HEK293 (cell line): ENCODE data around the gene STAT3.

Source experiments
- GLIS1 ChIP-seq: fragments of 450-650 bp; formaldehyde crosslinking; IDR thresholded peaks from 2 replicates; pipeline ENCODE4 v1.5.1; 2016; ENCODE audit warnings: missing biosample characterization, missing genetic modification characterization
- HOXC10 ChIP-seq: sonication (generic); formaldehyde crosslinking; IDR thresholded peaks from 2 replicates; pipeline ENCODE4 v1.8.1; 2023; ENCODE audit warnings: mild to moderate bottlenecking, missing genetic modification reagents
- HOXD13 ChIP-seq: sonication (generic); formaldehyde crosslinking; IDR thresholded peaks from 2 replicates; pipeline ENCODE4 v1.8.0; 2022; ENCODE audit warnings: missing genetic modification reagents, borderline replicate concordance
- KLF1 ChIP-seq: fragments of 450-650 bp; formaldehyde crosslinking; IDR thresholded peaks from 2 replicates; pipeline ENCODE4 v1.5.1; 2016; ENCODE audit warnings: missing biosample characterization, missing genetic modification characterization
- OSR2 ChIP-seq: fragments of 450-650 bp; formaldehyde crosslinking; IDR thresholded peaks from 2 replicates; pipeline ENCODE4 v1.5.1; 2016; ENCODE audit warnings: missing biosample characterization, missing genetic modification characterization
- ZEB2 ChIP-seq: fragments of 450-650 bp; formaldehyde crosslinking; IDR thresholded peaks from 2 replicates; pipeline ENCODE4 v1.5.1; 2016; ENCODE audit warnings: missing biosample characterization, missing genetic modification characterization
- ZFP41 ChIP-seq: fragments of 450-650 bp; formaldehyde crosslinking; IDR thresholded peaks from 2 replicates; pipeline ENCODE4 v1.5.1; 2016; ENCODE audit warnings: missing biosample characterization, missing genetic modification characterization, borderline replicate concordance
- ZNF10 ChIP-seq: fragments of 450-650 bp; formaldehyde crosslinking; IDR thresholded peaks from 2 replicates; pipeline ENCODE4 v1.5.1; 2017; ENCODE audit warnings: missing biosample characterization, missing genetic modification characterization
- ZNF140 ChIP-seq: fragments of 450-650 bp; formaldehyde crosslinking; IDR thresholded peaks from 2 replicates; pipeline ENCODE4 v1.5.1; 2016; ENCODE audit warnings: missing biosample characterization, missing genetic modification characterization
- ZNF16 ChIP-seq: fragments of 450-650 bp; formaldehyde crosslinking; IDR thresholded peaks from 2 replicates; pipeline ENCODE4 v1.5.1; 2016; ENCODE audit warnings: low read depth, missing biosample characterization, missing genetic modification characterization
- ZNF169 ChIP-seq: fragments of 450-650 bp; formaldehyde crosslinking; IDR thresholded peaks from 2 replicates; pipeline ENCODE4 v1.5.1; 2016; ENCODE audit warnings: missing biosample characterization, missing genetic modification characterization
- ZNF174 ChIP-seq: fragments of 450-650 bp; formaldehyde crosslinking; IDR thresholded peaks from 2 replicates; pipeline ENCODE4 v1.5.0; 2017; ENCODE audit warnings: missing biosample characterization, mild to moderate bottlenecking, missing genetic modification characterization
- ZNF214 ChIP-seq: fragments of 450-650 bp; formaldehyde crosslinking; IDR thresholded peaks from 2 replicates; pipeline ENCODE4 v1.5.1; 2017; ENCODE audit warnings: missing biosample characterization, mild to moderate bottlenecking, missing genetic modification characterization, borderline replicate concordance
- ZNF48 ChIP-seq: fragments of 450-650 bp; formaldehyde crosslinking; IDR thresholded peaks from 2 replicates; pipeline ENCODE4 v1.5.1; 2016; ENCODE audit warnings: missing biosample characterization, missing genetic modification characterization
- ZNF510 ChIP-seq: fragments of 450-650 bp; formaldehyde crosslinking; IDR thresholded peaks from 2 replicates; pipeline ENCODE4 v1.5.1; 2018; ENCODE audit warnings: mild to moderate bottlenecking, missing genetic modification characterization, missing biosample characterization; ENCODE audit not compliant: insufficient replicate concordance
- ZNF561 ChIP-seq: fragments of 450-650 bp; IDR thresholded peaks from 2 replicates; pipeline ENCODE4 v1.5.1; 2018; ENCODE audit warnings: missing biosample characterization, missing genetic modification characterization, borderline replicate concordance
- ZNF585B ChIP-seq: fragments of 450-650 bp; formaldehyde crosslinking; IDR thresholded peaks from 2 replicates; pipeline ENCODE4 v1.5.1; 2016; ENCODE audit warnings: missing biosample characterization, missing genetic modification characterization
- ZNF701 ChIP-seq: fragments of 450-650 bp; formaldehyde crosslinking; IDR thresholded peaks from 2 replicates; pipeline ENCODE4 v1.5.1; 2016; ENCODE audit warnings: missing biosample characterization, missing genetic modification characterization
- ZSCAN30 ChIP-seq: fragments of 450-650 bp; IDR thresholded peaks from 2 replicates; pipeline ENCODE4 v1.5.1; 2018; ENCODE audit warnings: missing biosample characterization, mild to moderate bottlenecking, missing genetic modification characterization, moderate library complexity
- TF ChIP-seq, protein P1 (sequence below): fragments of 450-650 bp; formaldehyde crosslinking; conservative IDR thresholded peaks from 2 replicates; pipeline ENCODE4 v1.5.1; 2016; ENCODE audit warnings: low read depth, missing biosample characterization, missing genetic modification characterization
- TF ChIP-seq, protein P2 (sequence below): fragments of 450-650 bp; formaldehyde crosslinking; IDR thresholded peaks from 2 replicates; pipeline ENCODE4 v1.5.1; 2017; ENCODE audit warnings: missing biosample characterization, missing genetic modification characterization
- TF ChIP-seq, protein P3 (sequence below): fragments of 450-650 bp; formaldehyde crosslinking; IDR thresholded peaks from 2 replicates; pipeline ENCODE4 v1.5.1; 2016; ENCODE audit warnings: missing biosample characterization, missing genetic modification characterization
- TF ChIP-seq, protein P4 (sequence below): fragments of 450-650 bp; formaldehyde crosslinking; IDR thresholded peaks from 2 replicates; pipeline ENCODE4 v1.5.1; 2016; ENCODE audit warnings: missing biosample characterization, missing genetic modification characterization, borderline replicate concordance
- TF ChIP-seq, protein P5 (sequence below): fragments of 450-650 bp; formaldehyde crosslinking; IDR thresholded peaks from 2 replicates; pipeline ENCODE4 v1.5.1; 2017; ENCODE audit warnings: missing biosample characterization, missing genetic modification characterization
- TF ChIP-seq, protein P6 (sequence below): fragments of 450-650 bp; formaldehyde crosslinking; IDR thresholded peaks from 2 replicates; pipeline ENCODE4 v1.5.1; 2016; ENCODE audit warnings: missing biosample characterization, missing genetic modification characterization

Gene STAT3

DNA sequence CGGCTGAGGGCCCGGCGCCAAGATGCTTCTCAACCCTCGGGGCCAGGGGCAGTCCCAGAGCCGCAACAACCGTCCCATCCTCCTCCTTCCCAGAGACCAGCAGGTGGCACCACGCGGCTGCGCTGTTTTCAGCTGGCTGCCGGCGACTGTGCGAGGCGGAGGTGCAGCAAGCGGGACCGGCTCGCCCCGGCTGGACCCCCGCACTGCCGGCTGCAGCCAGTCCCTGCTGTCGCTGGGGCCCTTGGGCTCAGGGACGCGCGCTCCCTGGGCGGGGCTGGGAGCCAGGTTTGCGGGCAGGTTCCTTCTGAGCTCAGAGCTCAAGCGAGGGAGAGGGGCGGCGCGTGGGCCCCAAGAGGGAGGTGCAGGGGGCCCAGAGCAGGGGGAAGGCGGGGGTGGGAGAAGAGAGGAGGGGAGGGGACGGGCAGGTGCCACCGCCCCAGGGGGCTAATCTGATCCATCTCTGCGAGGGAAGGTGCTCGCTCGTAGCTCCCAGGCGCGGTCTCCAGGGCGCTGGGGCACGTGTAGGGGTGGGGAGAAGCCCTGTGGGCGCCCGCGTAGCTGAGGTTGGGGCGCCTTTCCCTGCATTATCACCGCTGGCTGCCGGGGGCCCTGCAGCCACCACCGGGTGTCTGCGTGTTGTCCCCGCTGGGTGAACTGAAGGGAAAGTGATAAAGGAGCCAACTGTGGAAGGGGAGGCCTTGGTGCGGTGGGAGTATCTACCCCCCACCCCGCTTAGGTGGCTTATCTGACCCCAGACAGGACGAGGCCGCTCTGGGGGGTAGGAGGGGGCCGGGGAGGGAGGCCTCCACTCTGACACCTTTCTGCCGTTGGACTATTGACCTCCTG lies 75.7 kb downstream of the STAT3 start (continued):
- TF ChIP-seq, protein P1, sequence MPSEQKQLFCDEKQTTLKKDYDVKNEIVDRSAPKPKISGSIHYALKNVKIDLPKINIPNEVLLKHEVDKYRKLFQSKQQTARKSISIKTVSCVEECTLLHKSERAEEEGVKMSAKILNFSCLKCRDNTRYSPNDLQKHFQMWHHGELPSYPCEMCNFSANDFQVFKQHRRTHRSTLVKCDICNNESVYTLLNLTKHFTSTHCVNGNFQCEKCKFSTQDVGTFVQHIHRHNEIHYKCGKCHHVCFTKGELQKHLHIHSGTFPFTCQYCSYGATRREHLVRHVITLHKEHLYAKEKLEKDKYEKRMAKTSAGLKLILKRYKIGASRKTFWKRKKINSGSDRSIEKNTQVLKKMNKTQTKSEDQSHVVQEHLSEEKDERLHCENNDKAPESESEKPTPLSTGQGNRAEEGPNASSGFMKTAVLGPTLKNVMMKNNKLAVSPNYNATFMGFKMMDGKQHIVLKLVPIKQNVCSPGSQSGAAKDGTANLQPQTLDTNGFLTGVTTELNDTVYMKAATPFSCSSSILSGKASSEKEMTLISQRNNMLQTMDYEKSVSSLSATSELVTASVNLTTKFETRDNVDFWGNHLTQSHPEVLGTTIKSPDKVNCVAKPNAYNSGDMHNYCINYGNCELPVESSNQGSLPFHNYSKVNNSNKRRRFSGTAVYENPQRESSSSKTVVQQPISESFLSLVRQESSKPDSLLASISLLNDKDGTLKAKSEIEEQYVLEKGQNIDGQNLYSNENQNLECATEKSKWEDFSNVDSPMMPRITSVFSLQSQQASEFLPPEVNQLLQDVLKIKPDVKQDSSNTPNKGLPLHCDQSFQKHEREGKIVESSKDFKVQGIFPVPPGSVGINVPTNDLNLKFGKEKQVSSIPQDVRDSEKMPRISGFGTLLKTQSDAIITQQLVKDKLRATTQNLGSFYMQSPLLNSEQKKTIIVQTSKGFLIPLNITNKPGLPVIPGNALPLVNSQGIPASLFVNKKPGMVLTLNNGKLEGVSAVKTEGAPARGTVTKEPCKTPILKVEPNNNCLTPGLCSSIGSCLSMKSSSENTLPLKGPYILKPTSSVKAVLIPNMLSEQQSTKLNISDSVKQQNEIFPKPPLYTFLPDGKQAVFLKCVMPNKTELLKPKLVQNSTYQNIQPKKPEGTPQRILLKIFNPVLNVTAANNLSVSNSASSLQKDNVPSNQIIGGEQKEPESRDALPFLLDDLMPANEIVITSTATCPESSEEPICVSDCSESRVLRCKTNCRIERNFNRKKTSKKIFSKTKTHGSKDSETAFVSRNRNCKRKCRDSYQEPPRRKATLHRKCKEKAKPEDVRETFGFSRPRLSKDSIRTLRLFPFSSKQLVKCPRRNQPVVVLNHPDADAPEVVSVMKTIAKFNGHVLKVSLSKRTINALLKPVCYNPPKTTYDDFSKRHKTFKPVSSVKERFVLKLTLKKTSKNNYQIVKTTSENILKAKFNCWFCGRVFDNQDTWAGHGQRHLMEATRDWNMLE (tag by site-specific recombination): no peak
- TF ChIP-seq HOXC10: no peak
- TF ChIP-seq, protein P2, sequence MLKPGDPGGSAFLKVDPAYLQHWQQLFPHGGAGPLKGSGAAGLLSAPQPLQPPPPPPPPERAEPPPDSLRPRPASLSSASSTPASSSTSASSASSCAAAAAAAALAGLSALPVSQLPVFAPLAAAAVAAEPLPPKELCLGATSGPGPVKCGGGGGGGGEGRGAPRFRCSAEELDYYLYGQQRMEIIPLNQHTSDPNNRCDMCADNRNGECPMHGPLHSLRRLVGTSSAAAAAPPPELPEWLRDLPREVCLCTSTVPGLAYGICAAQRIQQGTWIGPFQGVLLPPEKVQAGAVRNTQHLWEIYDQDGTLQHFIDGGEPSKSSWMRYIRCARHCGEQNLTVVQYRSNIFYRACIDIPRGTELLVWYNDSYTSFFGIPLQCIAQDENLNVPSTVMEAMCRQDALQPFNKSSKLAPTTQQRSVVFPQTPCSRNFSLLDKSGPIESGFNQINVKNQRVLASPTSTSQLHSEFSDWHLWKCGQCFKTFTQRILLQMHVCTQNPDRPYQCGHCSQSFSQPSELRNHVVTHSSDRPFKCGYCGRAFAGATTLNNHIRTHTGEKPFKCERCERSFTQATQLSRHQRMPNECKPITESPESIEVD (tag by site-specific recombination): no peak
- TF ChIP-seq OSR2 (tag by site-specific recombination): no peak
- TF ChIP-seq ZNF48 (tag by site-specific recombination): no peak
- TF ChIP-seq ZNF561 (tag by site-specific recombination): no peak; the same call in 1 of the 2 replicates
- TF ChIP-seq ZNF701 (tag by site-specific recombination): no peak
- TF ChIP-seq, protein P3, sequence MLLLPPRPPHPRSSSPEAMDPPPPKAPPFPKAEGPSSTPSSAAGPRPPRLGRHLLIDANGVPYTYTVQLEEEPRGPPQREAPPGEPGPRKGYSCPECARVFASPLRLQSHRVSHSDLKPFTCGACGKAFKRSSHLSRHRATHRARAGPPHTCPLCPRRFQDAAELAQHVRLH (tag by site-specific recombination): no peak
- TF ChIP-seq GLIS1 (tag by site-specific recombination): peak; percentile 70
- TF ChIP-seq, protein P4, sequence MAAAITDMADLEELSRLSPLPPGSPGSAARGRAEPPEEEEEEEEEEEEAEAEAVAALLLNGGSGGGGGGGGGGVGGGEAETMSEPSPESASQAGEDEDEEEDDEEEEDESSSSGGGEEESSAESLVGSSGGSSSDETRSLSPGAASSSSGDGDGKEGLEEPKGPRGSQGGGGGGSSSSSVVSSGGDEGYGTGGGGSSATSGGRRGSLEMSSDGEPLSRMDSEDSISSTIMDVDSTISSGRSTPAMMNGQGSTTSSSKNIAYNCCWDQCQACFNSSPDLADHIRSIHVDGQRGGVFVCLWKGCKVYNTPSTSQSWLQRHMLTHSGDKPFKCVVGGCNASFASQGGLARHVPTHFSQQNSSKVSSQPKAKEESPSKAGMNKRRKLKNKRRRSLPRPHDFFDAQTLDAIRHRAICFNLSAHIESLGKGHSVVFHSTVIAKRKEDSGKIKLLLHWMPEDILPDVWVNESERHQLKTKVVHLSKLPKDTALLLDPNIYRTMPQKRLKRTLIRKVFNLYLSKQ (tag by site-specific recombination): no peak
- no peak for TF ChIP-seq KLF1 (tag by site-specific recombination)
- no peak for TF ChIP-seq ZNF16 (tag by site-specific recombination)
- no peak for TF ChIP-seq ZNF10 (tag by site-specific recombination)
- TF ChIP-seq, protein P5, sequence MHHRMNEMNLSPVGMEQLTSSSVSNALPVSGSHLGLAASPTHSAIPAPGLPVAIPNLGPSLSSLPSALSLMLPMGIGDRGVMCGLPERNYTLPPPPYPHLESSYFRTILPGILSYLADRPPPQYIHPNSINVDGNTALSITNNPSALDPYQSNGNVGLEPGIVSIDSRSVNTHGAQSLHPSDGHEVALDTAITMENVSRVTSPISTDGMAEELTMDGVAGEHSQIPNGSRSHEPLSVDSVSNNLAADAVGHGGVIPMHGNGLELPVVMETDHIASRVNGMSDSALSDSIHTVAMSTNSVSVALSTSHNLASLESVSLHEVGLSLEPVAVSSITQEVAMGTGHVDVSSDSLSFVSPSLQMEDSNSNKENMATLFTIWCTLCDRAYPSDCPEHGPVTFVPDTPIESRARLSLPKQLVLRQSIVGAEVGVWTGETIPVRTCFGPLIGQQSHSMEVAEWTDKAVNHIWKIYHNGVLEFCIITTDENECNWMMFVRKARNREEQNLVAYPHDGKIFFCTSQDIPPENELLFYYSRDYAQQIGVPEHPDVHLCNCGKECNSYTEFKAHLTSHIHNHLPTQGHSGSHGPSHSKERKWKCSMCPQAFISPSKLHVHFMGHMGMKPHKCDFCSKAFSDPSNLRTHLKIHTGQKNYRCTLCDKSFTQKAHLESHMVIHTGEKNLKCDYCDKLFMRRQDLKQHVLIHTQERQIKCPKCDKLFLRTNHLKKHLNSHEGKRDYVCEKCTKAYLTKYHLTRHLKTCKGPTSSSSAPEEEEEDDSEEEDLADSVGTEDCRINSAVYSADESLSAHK: no peak
- TF ChIP-seq ZEB2 (tag by site-specific recombination): no peak
- no peak for TF ChIP-seq ZNF510 (tag by site-specific recombination)
- no peak for TF ChIP-seq ZNF174 (tag by site-specific recombination)
- no peak for TF ChIP-seq ZFP41 (tag by site-specific recombination)
- 0 out of 2 replicates have a peak, but pooled peaks have one; percentile 41 for TF ChIP-seq ZSCAN30 (tag by site-specific recombination)
- TF ChIP-seq ZNF585B: no peak
- no peak for TF ChIP-seq ZNF140 (tag by site-specific recombination)
- no peak for TF ChIP-seq ZNF214 (tag by site-specific recombination)
- TF ChIP-seq ZNF169 (tag by site-specific recombination): no peak
- TF ChIP-seq HOXD13 (CRISPR knock-in tag): no peak
- TF ChIP-seq, protein P6, sequence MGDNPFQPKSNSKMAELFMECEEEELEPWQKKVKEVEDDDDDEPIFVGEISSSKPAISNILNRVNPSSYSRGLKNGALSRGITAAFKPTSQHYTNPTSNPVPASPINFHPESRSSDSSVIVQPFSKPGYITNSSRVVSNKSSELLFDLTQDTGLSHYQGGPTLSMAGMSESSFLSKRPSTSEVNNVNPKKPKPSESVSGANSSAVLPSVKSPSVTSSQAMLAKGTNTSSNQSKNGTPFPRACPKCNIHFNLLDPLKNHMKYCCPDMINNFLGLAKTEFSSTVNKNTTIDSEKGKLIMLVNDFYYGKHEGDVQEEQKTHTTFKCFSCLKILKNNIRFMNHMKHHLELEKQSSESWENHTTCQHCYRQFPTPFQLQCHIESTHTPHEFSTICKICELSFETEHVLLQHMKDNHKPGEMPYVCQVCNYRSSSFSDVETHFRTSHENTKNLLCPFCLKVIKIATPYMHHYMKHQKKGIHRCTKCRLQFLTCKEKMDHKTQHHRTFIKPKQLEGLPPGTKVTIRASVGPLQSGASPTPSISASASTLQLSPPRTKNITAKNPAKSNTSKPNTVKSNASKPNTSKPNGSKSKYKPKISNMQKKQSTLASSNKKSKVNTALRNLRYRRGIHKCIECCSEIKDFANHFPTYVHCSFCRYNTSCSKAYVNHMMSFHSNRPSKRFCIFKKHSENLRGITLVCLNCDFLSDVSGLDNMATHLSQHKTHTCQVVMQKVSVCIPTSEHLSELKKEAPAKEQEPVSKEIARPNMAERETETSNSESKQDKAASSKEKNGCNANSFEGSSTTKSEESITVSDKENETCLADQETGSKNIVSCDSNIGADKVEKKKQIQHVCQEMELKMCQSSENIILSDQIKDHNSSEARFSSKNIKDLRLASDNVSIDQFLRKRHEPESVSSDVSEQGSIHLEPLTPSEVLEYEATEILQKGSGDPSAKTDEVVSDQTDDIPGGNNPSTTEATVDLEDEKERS: no peak
